Left kidney (tissue), 2 donors: ENCODE data around the gene PTCH1. TPM values are rescaled to one million over a fixed set of nuclear protein-coding genes. Genes with fewer than 3 reads are reported as not detected.
A peak's percentile ranks its signal among the peaks of the same experiment; 100 is the strongest.

Experiments used
- DNase-seq: peaks from one replicate; pipeline ENCODE4 v3.0.0-alpha.2; 2013
- polyA plus RNA-seq: library from polyadenylated mRNA; unstranded; fragments of 120-200 nt; gene quantifications from one replicate; pipeline ENCODE4 v1.2.1, GENCODE V29; 2013; ENCODE audit not compliant: insufficient read length

The PTCH1 gene
- polyA plus RNA-seq, 1 donor, result 33.8 TPM

DNA sequence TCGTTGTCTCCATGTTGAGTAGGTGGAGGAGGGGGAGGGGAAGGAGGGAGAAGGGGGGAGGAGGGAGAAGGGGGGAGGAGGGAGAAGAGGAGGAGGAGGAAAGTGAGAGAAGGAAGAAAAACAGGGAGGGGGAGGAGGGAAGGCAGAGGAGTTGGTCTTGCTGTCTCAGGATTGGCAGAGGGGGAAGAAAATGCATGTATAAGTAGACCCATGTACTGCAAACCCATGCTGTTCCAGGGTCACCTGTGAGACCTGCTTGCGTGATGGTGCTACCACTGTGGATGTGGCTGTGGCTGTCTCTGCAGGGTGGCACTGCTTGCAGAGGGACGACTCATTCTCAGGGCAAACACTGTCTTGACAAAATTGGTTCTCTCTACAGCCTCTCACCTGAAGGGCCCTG, 76.3 kb downstream of the PTCH1 start:
- no peak for DNase-seq

DNA sequence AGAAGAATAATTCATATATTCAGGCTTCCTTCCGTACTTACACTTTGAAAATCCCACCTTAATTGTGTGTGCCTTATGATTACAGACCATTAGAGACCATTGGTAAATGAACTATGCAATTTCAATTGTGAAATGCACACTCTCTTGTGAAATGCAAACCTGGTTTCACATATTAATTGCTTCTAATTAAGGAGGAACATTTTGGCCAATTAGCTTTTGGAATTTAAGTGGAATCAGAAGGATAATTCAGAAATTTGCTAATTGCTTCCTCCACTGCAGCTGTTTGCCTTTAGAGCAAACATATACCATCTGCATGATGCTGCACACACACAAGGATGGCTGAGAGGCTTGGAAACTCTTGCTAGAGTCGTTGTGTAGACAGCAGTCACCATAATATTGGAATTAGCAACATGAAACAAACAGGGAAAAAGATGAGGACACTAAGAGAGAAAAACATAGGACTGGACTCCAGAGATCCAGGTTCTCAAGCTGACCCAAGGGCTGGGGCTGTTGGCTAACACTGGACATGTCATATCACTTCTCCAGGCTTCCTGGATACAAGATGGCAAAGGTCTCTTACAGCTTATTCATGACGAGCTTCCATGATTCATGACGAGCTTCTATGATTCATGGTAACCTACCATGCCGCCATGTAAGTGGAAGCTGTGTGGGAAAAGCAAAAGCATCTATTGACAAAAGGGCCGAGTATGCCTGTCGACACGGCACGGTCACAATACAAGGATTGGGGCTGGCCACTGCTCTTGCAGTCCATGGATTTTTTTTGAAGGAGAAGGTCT, 78.0 kb downstream of the PTCH1 start:
- no peak for DNase-seq

DNA sequence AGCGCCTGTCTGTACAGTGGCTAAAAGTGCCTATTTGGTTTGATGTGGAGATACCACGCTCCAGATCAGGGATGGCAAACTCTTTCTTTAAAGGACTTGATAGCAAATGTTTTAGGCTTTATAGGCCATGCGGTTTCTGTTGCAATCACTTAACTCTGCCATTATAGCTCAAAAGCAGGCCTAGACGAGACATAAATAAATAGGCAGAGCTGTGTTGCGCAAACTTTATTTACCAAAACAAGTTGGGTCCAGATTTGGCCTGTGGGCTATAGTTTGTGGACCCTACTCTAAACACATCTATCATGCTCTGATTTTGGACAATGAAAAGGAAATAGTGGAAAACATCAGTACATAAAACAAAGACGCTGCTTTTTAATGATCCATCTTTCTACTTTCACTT, 79.2 kb downstream of the PTCH1 start:
- no peak for DNase-seq

DNA sequence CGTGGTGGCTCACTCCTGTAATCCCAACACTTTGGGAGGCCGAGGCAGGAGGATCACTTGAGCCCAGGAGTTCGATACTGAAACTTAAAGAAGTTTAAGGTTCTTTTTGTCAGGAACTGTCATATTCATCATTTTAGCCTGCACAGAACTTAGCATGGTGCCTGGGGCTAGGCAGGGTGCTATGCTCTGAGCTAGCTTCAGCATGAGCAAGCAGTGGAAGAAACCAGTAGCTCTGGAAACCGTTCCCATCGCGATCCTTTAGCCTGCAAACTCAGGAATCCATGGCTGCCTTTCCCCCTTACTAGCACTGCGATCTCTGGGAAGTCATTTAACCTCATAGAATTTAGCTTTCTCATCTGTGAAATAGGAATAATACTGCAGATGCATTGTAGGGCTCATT, 80.4 kb downstream of the PTCH1 start:
- no peak for DNase-seq

DNA sequence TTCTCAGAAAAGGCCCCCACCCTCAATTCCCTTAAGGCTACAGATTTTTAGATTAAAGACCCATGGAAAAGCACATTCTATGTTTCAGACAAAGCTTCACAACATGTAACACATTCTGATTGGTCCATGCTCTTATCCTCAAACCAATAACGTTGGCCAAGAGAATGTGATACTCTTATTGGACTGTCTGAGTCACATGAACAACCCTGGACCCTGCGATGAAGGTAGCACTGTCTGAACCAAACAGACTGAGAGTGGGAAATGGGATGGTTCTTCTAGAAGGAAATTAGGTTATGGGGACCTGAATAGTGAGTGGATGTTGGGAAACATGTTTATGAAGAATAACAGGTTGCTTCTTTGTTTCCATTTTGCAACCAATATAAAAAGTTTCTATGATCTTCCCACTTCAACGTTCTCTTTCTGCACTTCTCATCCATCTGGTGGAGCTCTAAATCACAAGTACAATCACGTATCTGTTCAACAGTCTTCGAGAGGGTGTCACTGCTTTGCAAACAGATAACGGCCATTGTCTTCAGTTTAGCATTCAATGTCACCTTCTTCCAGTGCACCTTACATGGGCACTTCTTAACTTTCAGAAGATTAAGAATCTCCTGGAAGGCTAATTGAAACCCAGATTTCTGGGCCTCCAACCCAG, 81.6 kb downstream of the PTCH1 start:
- DNase-seq, result no peak

DNA sequence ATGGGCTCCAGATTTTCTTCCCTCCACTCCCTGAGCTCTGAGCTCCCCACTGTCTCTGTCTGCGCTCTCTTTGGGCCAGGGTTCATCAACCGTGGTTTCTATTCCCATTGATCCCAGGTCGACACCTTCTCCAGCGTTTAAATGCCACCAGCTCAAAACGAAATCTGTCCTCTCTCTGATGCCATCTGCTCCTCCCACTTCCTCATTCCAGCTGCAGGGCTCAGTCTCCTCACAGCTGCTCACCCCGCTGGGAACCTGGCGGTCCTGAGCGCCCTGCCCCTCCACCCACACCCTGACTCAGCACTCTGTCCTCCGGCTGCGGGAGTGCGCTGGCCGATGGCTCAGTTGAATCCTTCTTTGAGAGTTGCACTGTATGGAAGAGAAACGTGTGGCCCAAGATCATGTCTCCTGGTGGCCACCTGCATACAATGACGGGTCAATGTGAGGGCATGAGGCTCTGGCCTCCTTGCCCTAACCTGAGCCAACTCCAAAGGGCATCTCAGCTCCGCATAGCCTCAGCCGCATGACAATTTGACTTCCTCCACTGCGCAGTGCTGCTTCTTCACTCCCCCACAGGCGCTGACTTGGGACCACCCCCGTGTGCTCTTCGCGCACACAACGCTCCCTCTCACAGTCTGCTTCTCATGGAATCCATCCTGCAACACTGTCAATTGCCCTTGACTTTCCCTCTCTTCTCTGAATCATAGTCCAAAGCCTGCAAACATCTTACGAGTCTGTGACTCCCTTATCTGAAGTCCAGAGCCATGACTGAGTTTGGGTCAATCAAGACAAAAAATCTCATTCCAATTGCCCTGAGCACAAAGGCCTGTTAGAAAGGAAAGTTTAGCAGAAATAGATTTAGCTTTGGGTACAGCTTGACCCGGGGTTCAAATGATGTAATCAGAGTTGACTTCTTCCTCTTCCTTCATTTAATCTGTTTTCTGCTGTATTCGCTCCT, 82.4 kb downstream of the PTCH1 start:
- no peak for DNase-seq

DNA sequence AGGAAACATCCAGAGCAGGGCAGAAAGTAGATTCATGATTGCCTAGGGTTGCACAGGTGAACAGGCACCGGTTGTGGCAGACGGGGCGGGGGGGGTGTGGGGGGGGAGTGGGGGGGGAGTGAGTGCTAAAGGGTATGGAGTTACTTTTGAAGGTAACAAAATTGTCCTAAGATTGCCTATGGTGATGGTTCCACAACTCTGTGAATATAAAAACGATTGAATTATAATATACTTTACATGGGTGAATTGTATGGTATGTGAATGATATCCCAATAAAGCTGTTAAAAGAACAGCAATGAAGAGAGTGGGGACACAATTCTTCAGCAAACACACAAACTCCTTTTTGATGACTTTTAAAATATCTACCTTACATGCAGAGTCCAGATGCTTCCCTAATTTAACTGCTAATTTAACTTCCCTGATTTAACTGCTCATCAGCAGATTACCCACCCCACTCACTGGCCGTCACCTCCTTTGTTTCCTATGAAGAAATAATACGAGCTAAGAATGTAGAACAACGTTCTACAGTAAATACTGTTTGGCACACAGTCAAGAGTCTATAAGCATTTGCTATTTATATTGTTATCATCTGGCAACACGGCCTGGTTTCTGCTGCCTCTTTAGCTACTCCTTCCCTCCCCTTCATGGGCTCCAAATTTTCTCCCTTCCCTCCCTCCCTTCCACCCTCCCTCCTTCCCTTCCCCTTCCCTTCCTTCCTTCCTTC, 83.5 kb downstream of the PTCH1 start:
- DNase-seq, result no peak

DNA sequence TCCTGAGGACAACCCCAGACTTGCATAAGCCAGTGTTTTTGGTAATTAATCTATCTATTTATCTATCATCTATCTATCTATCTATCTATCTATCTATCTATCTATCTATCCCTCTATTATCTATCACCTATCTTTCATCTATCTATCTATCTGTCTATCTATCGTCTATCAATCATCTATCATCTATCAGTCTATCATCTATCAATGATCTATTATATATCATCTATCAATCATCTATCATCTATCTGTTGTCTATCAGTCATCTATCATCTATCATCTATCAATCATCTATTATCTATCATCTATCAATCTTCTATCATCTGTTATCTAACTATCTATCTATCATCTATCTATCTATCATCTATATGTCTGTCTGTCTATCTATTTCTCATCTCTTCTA, 85.5 kb downstream of the PTCH1 start:
- no peak for DNase-seq

DNA sequence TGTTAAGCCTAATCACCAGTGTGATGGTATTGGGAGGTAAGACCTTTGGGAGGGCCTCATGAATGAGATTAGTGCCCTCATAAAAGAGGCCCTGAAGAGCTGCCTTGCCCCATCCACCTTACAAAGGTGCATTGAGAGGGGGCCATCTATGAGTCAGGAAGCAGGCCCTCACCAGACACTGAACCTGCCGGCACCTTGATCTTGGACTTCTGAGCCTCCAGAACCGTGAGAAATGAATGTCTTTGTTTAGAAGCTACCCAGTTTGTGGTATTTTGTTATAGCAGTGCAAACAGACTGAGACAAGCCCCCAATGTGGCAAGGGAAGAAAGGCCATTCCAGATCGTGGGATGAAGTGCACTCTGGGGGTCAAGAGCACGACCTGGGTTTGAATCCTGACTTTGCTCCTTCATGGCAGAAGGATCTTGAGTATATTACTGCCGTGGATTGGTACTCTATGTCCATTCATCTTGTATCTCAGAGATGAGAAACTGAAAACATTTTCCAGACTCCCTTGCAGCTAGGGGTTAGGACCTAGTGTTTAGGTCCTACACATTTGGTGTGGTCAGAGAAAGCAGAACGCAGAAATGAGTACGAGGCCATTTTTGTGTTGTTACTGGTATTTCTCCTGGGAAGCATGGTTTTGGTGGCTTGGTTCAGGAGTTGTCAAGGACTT, 86.7 kb downstream of the PTCH1 start:
- no peak for DNase-seq

DNA sequence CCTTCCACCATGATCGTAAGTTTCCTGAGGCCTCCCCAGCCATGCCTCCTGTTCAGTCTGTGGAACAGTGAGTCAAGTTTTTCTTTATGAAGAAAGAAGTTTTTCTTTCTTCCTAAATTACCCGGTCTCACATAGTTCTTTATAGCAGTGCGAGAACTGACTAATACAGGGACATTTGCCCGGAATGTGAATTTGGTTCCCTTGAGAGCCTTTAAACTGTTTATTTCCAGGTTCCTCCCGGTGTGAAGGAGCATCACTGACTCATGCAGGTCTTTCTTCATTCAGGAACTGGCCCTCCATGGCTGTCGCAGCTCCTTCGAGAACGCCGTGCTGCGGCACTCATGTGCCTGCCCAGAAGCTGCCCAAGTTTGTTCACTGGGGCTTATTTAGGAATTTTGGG, 87.7 kb downstream of the PTCH1 start:
- DNase-seq, result no peak

DNA sequence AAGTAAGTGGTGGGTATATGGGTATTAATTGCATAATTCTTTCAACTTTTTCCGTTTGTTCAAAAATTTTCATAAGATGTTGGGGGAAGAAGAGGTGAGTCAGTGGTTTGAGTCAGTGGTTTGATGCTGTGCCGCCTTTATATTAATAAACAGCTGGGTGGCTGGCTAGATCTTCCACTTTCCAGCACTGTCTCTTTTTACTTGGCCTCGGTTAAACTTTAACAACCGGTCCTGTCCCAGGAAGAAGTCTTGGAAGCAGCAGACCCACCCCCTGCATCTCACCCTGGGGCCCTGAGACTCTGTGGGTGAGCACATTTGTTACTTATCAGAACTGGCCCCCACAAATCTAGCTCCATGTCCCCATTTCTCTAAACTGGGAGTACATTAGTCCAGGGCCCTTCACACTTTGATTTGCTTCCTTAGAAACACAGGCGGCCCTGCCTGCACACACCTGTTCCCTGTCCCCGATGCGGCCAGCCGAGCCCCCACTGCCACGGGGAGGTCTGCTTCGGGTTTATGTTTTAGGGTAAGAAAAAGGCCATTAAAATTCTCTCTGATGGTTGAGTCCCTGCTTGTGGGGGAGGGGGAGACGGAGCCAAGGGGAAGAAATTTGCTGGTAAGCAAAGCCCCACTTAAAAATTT, 90.7 kb downstream of the PTCH1 start:
- peak; percentile 41 for DNase-seq

DNA sequence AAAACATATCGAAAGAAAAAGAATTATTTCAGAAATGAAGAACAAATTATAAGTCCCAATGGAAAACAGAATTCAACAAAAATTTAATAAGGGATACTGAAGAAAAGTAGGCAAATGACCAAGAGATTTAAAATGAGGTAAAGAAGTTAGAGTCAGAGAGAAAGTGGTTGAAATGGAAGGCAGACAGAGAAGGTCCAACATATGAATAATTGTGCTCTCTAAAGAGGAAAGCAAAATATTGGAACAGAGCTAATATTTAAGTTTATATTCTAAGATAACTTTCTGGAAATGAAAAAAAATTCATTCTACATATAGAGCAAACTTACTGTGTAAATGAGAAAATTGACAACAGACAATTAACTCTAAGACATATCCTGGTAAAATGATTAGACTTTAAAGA, 94.1 kb downstream of the PTCH1 start:
- DNase-seq, result no peak

DNA sequence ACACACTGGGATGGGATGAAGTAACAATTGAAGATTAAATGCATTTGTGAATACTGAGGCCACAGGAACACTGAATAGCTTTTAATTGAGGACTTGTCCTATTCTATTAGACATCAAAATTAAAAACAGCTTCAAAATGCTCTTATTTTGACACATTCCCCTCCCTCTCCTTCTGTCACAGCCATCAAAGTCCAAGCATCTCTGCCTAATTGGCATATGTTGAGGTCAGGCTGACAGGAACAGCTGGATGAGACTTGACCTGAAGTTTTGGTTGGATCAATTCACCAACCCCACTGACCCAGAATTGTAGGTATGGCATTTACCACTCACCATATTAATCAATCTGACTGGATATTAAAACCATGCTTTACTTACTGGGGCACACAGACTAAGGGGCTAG, 96.3 kb downstream of the PTCH1 start:
- DNase-seq, result no peak

DNA sequence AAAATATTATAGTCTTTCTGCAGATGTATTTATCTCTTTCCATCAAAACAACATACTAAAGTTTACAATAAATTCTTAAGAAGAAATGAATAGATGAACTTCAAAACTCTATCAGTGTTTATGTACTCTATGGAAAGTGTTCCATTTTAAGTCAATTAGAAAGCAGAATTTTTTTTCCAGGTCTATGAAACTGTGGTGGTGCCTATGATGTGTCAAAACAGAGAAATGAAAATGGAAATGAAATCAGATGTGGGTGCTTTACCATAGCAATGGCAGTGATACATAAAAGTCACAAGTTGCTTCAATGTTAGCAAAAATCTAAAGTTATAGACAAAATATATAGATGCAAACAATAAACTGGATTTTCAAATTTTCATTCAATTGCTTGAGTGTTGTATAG, 97.3 kb downstream of the PTCH1 start:
- DNase-seq, result no peak

DNA sequence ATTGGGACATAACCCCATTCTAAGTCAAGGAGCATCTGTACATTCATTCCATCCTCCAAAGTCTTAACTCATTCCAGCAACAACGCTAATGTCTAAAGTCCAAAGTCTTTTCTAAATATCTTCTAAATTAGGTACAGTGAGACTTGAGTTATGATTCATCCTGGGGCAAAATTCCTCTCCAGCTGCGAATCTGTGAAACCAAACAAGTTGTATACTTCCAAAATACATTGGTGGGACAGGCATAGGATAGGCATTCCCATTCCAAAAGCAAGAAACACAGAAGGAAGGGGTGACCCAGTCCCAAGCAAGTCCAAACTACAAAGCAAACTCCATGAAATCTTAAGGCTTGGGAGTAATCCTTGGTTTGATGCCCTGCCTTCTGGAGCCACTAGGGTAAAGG, 101.6 kb downstream of the PTCH1 start:
- no peak for DNase-seq

DNA sequence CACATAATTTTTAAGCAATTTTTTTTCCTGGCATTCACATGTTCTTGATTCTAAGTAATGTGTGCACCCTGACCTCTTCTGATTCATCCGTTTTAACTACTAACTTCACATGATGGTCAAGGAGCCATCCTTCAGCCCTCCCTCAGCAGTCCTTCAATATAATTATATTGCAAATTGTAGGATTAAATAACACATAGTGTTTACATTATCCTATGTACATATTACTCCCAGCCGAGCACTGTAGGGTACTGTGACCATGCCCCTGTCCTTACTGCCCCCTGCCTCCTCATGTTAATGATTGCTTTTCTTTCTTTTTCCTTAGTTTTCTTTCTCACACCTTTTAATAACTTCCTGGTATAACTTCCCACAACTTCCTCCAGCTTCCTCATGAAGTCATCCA, 103.0 kb downstream of the PTCH1 start:
- DNase-seq, result no peak

DNA sequence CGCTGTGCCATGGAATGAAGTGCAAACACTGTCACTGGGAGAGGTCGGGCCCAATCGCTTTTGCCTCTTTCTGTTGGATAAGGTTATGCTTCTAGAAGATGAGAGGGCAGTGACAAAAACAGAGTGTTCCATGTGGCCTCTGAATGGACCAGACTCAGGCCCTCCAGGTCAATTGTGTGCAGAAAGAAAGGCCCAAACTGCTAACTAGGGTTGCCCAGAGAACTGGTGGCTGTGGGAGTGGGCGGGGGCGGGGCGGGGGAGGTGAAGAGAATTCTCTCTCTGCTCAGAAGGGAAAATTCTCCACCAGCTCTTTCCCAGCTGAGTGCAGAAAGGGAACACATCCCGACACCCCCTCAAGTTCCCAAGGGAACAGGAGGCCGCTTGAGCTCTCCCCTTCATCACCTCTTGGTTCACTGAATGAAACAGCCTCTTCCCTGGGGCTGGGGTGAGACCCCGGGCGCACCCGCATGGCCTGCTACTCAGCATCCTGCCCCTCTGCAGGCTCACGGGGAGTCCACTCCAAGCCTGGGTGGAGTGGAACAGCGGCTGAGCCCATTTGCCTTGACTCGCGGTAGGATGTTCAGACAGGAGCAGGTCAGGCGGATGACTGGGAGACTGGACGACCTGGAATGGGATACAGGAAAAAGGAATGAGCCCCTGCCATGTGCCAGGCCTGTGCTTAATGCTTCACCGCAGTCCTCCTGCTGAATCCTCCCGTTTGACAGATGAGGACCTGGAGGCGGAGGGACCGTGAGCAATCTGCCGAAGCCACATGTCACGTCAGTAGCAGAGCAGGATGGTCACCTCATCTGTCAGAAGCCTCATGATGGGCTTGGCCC, 105.5 kb downstream of the PTCH1 start:
- DNase-seq, result no peak

DNA sequence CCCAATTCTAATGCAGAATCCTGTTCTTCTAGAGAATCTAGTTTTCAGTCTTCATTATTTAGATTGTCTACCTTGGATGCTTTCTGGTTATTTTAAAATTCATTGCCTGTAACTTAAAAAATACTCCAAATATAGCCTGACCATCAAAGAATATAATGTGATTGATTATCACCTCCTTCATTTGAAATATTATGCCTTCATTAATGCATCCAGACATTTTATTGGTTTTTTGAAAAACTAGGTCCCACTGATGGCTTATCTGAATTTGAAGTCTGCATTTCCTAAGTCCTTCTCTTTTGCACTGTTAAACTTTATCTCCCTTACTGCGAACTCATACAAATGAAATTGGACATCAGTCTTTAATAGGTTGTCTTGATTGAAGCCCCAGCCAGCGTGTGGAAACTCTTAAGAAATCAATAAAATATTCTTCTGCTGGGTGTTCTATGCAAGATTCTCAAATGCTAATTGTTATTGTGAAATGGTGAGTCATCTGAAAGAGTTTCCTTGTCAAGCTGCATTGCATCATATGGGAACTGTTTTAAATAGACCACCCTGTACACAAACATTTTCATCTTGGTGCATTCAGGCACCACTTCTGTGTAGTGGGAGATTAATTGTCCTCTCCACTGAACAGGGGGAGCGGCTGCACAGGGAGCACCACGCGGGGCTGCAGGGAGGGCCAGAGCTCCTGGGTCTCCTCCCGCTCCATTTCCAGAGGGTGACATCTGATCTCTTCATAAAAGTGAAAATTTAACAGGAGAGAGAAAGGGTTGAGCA, 106.9 kb downstream of the PTCH1 start:
- DNase-seq, result no peak

DNA sequence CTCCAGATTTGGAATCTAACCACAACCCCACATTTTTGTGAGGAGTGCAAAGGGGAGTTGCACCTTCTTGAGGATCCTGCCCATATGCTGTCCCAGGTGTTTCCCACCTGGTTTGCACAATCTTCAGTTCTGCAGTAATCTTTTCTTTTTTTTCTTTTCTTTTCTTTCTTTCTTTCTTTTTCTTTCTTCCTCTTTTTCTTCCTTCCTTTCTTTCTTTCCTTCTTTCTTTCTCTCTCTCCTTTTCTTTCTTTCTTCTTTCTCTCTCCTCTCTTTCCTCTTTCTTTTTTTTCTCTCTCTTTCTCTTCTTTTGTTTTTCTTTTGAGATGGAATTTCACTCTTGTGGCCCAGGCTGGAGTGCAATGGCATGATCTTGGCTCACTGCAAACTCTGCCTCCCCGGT, 109.2 kb downstream of the PTCH1 start:
- DNase-seq, result no peak
